ENCODE data around the gene TMPRSS2.

DNA sequence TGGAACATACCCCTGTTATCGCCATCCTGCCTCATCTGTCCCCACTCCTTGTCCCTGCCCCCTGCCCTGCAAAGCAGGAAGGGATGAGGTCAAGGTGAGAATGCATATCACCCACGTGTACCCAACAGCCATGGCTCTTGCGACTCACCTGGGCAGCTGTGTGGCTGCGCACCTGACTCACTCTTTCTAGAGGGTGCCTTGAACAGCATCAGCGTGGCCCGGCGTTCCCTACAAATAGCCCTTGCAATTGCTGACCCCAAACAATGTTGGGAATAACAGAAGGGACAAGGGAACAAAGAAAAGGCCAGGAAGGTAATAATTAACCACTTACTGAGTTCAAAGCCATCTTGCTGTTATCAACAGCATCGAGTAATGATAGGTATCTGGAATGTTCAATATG, 10.2 kb downstream of the TMPRSS2 start:
- TF ChIP-seq CTCF (IDR thresholded peaks at IDR 0.05): no peak
- TF ChIP-seq POLR2A (IDR thresholded peaks at IDR 0.05): no peak

Data from adrenal gland (tissue), 5 donors.